GM12892 (cell line): ENCODE measurements around the gene VPS16.

Experiments used
- POLR2A ChIP-seq: IDR thresholded peaks from 2 replicates; pipeline ENCODE4 v1.6.1; 2011; ENCODE audit warnings: low read depth, low read length, control low read depth
- POLR2AphosphoS5 ChIP-seq: IDR thresholded peaks from 2 replicates; pipeline ENCODE4 v1.6.1; 2011; ENCODE audit warnings: low read depth, low read length, control low read depth

GRCh38 chr20:2894221-2894620, 53.7 kb downstream of the VPS16 start:
- TF ChIP-seq POLR2A (no peak), POLR2AphosphoS5 (no peak)
